Natural killer cell treated with Interleukin-12 subunit alpha and Interleukin-12 subunit beta and Interleukin-15 and Interleukin-18, amount 100 ng/mL, for 72 hours (primary cell): ENCODE data around the gene CDK10. TPM values are rescaled to one million over a fixed set of nuclear protein-coding genes. Genes with fewer than 3 reads are reported as not detected.

Experiments used
- ATAC-seq, 2 donors: fragments of 150-1000 bp; cut with Tn5 transposase in 1 of 2; sonication (Bioruptor Pico), chemical (Tn5 transposase) in 1 of 2; 2 replicates each; pipeline ENCODE4 v1.10.0; 2021
- DNase-seq: peaks from one replicate; pipeline ENCODE4 v3.0.0; 2022; ENCODE audit warnings: low spot score
- H3K27ac Mint-ChIP-seq, 2 donors: 1 replicate in 1 of 2; 2 replicates in 1 of 2; pipeline ENCODE4 v1.8.0; 2022; ENCODE audit warnings: mixed read lengths in 2 of 2, mild to moderate bottlenecking in 1 of 2, moderate library complexity in 1 of 2
- H3K27me3 Mint-ChIP-seq, 2 donors: 1 replicate in 1 of 2; 2 replicates in 1 of 2; pipeline ENCODE4 v1.8.0; 2022; ENCODE audit warnings: mixed read lengths in 2 of 2
- H3K36me3 Mint-ChIP-seq: one replicate; pipeline ENCODE4 v1.8.0; 2022; ENCODE audit warnings: mixed read lengths
- H3K4me1 Mint-ChIP-seq, 2 donors: 1 replicate in 1 of 2; 2 replicates in 1 of 2; pipeline ENCODE4 v1.8.0; 2022; ENCODE audit warnings: low read depth in 2 of 2, mixed read lengths in 2 of 2, mild to moderate bottlenecking in 1 of 2
- H3K4me3 Mint-ChIP-seq: one replicate; pipeline ENCODE4 v1.8.0; 2022; ENCODE audit warnings: mixed read lengths
- H3K9me3 Mint-ChIP-seq: 2 replicates; pipeline ENCODE4 v1.8.0; 2022; ENCODE audit warnings: mixed read lengths
- total RNA-seq, 2 donors: library from RNA; stranded (reverse); gene quantifications; one replicate each; pipeline ENCODE4 v1.2.3, GENCODE V29; 2022

The CDK10 gene, protein sequence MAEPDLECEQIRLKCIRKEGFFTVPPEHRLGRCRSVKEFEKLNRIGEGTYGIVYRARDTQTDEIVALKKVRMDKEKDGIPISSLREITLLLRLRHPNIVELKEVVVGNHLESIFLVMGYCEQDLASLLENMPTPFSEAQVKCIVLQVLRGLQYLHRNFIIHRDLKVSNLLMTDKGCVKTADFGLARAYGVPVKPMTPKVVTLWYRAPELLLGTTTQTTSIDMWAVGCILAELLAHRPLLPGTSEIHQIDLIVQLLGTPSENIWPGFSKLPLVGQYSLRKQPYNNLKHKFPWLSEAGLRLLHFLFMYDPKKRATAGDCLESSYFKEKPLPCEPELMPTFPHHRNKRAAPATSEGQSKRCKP
- 100 to 1,000 TPM in 1 of 2 donors, 10 to 100 TPM in 1; 60.8 to 115 TPM for total RNA-seq

DNA sequence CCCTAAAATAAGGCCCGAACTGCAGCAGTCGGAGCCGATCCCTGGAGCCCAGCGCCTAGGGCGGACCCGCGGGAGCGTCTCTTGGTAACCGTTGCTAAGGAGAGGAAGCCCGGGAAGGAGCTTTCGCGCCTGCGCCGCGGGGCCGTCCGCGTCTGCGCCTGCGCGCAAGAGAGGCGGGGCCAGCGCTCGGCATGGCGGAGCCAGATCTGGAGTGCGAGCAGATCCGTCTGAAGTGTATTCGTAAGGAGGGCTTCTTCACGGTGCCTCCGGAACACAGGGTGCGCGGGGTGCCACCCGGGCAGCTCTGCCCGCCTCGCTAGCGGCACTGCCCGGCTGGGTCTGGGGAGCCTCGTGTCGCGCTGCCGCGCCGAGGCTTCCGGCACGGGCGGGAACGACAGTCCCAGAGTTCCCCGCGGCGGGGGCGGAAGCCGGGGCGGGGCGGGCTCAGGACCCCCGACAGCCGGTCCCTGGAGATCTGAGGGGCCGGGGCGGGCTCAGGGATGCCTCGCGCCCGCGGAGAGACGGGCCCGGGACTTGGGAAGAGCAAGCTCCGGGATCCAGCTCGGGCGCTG lies at the start of gene CDK10:
Gene CDK10 (plus strand): TSS at position 170 of the 572 bp plus-strand sequence. CDS start 22 bp downstream, at position 192.
- peak; percentile 91 for DNase-seq
- peak within 1 kb of the TSS; percentile 83 to 88 for H3K27ac Mint-ChIP-seq
- peaks cover 10 to 12% of the 10 kb centered on the region in 2 donors for H3K4me1 Mint-ChIP-seq
- no peaks in the 10 kb centered on the region for H3K9me3 Mint-ChIP-seq
- no peaks in the 10 kb centered on the region for H3K27me3 Mint-ChIP-seq
- H3K36me3 Mint-ChIP-seq: no peaks in the 10 kb centered on the region
- peak; percentile 95 for ATAC-seq
- peak within 1 kb of the TSS; percentile 87 for H3K4me3 Mint-ChIP-seq

DNA sequence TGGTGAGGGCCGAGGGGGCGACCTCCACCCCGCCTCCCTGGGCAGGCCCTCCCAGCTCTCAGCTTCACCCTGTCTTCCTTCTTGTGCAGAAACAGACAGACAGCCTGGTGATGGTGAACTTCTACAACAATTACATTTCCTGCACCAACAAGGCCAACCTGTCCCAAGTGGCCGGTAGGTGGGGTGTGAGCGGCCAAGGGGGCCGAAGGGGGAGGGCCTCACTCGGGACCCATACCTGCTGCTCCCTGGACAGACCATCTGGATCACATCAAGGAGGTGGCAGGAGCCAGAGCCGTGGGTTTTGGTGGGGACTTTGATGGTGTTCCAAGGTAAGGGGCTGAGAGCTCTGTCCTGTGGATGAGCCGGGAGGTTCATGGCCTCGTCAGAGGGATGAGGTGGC lies 49.1 kb upstream of the CDK10 start:
- H3K27ac Mint-ChIP-seq: no peak overlapping the region
- no peak for DNase-seq
- no peaks in the 10 kb centered on the region for H3K27me3 Mint-ChIP-seq

DNA sequence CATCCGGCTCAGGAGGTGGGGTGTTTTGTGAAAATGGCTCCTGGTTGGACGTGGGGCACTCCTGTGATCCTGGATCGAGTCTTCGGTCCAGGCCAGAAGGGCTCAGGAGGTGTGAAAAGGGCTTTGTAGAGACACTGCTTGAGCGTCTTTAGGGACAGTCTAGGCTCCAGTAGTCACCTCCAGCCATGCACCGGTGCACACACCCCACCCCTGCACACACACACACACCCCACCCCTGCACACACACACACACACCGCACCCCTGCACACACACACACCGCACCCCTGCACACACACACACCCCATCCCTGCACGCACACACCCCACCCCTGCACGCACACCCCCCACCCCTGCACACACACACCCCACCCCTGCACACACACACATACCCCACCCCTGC lies 48.0 kb upstream of the CDK10 start:
- Mint-ChIP-seq H3K4me1 (peaks cover 7 to 11% of the 10 kb centered on the region in 2 donors), H3K9me3 (no peaks in the 10 kb centered on the region), H3K4me3 (no peak overlapping the region), H3K36me3 (no peaks in the 10 kb centered on the region), H3K27me3 (no peaks in the 10 kb centered on the region), H3K27ac (no peak overlapping the region)
- no peak for DNase-seq
- no peak for ATAC-seq

More for the DNA sequence above, 49.1 kb upstream of the CDK10 start:
- no peak overlapping the region for H3K4me3 Mint-ChIP-seq
- no peaks in the 10 kb centered on the region for H3K9me3 Mint-ChIP-seq
- H3K4me1 Mint-ChIP-seq: peaks cover 7 to 9% of the 10 kb centered on the region in 2 donors
- no peak for ATAC-seq
- H3K36me3 Mint-ChIP-seq: no peaks in the 10 kb centered on the region

DNA sequence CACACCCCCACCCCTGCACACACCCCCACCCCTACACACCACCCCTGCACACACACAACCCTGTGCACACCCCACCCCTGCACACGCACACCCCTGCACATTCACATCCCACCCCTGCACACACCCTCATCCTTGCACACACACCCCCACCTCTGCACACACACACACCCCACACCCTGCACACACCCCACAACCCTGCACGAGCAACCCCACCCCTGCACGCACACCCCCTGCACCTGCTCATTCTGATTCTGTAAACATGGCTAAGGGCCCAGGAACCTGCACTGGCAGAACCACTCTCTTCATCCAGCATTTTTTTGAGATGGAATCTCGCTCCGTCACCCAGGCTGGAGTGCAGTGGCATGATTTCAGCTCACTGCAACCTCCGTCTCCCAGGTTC lies 47.1 kb upstream of the CDK10 start:
- H3K36me3 Mint-ChIP-seq: no peaks in the 10 kb centered on the region
- no peak overlapping the region for H3K27ac Mint-ChIP-seq
- no peak for ATAC-seq
- no peak for DNase-seq
- peaks cover 7 to 11% of the 10 kb centered on the region in 2 donors for H3K4me1 Mint-ChIP-seq
- no peaks in the 10 kb centered on the region for H3K27me3 Mint-ChIP-seq
- H3K4me3 Mint-ChIP-seq: no peak overlapping the region
- H3K9me3 Mint-ChIP-seq: no peaks in the 10 kb centered on the region

DNA sequence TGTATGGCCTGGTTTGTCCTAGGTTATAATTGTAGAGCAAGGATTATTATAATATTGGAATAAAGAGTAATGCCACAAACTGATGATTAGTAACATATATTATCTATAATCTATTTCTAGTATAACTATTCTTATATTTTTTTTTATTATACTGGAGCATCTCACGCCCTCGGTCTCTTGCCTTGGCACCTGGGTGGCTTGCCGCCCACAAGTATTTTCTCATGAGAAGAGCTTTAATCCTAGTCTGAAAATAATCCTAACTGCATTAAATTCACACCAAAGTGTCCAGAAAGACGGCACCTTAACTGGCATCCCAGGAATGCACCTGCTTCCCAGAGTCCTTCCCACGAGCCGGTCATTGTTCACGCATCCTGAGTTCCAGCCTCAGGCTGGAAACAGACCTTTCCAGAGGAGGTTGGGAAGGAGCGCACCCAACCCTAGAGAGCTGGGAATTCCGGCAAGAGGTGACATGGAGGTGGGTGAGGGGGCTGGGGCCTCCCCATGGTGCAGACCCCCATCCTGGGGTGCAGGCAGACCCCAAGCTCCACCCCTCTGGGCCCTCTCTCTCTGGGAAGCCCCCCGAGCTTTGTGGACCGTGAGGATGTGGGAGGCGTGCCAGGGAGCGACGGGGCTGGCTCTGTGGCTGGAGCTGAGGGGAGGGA lies 44.9 kb upstream of the CDK10 start:
- no peak for ATAC-seq
- no peak overlapping the region for H3K4me3 Mint-ChIP-seq
- H3K27ac Mint-ChIP-seq: no peak overlapping the region

DNA sequence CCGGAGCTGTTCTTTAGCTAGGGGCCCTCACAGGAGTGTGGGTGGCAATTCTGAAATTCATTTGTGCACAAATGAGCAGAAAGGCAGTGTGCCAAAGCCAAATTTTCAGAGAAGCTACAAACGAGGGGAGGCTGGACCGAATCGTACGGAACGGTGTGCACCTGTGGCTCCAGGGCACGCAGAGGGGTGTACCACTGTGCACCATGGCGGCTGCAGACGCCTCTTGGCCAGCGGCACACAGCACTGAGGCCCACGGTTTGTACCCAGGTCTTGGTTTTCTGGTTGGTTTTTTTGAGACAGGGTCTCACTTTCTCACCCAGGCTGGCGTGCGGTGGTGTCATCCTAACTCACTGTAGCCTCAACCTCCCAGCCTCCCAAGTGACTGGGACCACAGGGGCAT lies 43.9 kb upstream of the CDK10 start:
- Mint-ChIP-seq H3K27ac (no peak overlapping the region), H3K9me3 (no peaks in the 10 kb centered on the region), H3K36me3 (no peaks in the 10 kb centered on the region), H3K4me3 (no peak overlapping the region), H3K4me1 (peaks cover 7 to 11% of the 10 kb centered on the region in 2 donors), H3K27me3 (no peaks in the 10 kb centered on the region)
- ATAC-seq: no peak
- no peak for DNase-seq

More for the DNA sequence above, 44.9 kb upstream of the CDK10 start:
- H3K27me3 Mint-ChIP-seq: no peaks in the 10 kb centered on the region
- no peaks in the 10 kb centered on the region for H3K9me3 Mint-ChIP-seq
- DNase-seq: no peak
- H3K36me3 Mint-ChIP-seq: no peaks in the 10 kb centered on the region
- H3K4me1 Mint-ChIP-seq: peaks cover 7 to 11% of the 10 kb centered on the region in 2 donors

DNA sequence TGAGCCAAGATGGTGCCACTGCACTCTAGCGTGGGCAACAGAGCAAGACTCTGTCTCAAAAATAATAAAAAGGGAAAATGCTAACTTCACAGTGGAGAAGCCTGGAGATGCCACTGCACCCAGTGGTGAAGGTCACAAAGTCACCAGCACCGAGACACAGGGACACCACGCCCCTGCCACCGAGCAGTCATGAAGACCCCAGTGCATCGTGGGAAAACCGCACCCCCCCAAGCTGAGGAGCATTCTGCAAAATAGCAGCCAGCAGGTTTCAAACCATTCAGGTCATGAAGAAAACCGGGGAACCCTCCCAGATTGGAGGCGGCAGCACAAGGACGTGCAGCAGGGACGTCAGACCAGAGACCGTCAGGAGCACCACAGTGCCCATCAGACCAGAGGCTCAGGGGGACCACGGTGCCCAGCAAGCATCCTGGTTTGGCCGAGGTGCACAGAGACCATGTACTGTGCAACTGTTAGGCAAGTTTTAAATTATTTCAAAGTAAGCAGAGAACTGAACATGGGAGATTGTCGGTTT lies 42.7 kb upstream of the CDK10 start:
- H3K27me3 Mint-ChIP-seq: no peaks in the 10 kb centered on the region
- no peak overlapping the region for H3K4me3 Mint-ChIP-seq
- no peaks in the 10 kb centered on the region for H3K9me3 Mint-ChIP-seq
- ATAC-seq (no peak), DNase-seq (no peak)
- peaks cover 7 to 11% of the 10 kb centered on the region in 2 donors for H3K4me1 Mint-ChIP-seq
- no peak overlapping the region for H3K27ac Mint-ChIP-seq
- H3K36me3 Mint-ChIP-seq: no peaks in the 10 kb centered on the region

DNA sequence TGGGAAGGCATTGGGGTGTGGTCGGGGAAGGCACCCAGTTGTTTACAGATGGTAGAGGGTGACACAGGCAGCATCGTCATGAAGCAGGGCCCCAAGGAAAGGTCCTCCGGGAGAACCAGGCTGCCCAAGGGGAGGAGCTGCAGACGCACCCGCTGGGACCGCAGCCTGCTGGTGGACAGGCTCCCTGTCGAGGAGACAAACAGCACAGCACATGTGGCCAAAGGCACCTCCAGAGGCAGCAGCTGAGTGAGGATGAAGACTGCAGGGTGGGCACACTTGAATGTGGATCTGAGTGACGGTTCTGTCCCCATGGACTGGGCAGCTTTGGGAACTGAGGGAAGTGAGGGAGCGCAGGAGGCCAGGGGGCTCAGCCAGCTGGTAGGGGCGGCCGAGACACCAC lies 41.4 kb upstream of the CDK10 start:
- Mint-ChIP-seq H3K27me3 (no peaks in the 10 kb centered on the region), H3K4me1 (peaks cover 7 to 11% of the 10 kb centered on the region in 2 donors), H3K27ac (no peak overlapping the region), H3K36me3 (no peaks in the 10 kb centered on the region), H3K4me3 (no peak overlapping the region), H3K9me3 (no peaks in the 10 kb centered on the region)
- DNase-seq: no peak
- no peak for ATAC-seq

DNA sequence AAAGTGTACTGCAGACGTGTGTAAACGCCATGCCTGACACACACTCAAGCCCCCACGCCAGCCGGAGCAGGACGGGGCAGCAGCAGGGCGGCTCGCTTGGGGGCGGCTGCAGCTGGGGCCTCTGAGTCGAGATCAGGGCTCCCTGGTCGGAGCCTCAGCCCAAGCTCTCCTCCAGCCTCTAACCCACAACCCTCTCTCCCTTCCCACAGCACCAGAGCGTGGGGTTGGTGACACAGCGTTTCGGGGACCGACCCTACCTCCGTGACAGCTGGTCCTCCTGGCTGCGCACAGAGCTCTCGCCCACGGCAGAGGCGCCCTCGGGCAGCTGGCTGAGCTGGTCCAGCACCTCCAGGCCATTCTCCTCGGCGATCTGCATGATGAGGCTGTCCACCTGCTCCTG lies 40.2 kb upstream of the CDK10 start:
- DNase-seq (no peak), ATAC-seq (no peak)
- H3K27ac Mint-ChIP-seq: no peak overlapping the region
- H3K9me3 Mint-ChIP-seq: no peaks in the 10 kb centered on the region
- no peak overlapping the region for H3K4me3 Mint-ChIP-seq
- H3K36me3 Mint-ChIP-seq: no peaks in the 10 kb centered on the region
- peaks cover 0 to 3% of the 10 kb centered on the region in 2 donors for H3K4me1 Mint-ChIP-seq
- no peaks in the 10 kb centered on the region for H3K27me3 Mint-ChIP-seq

DNA sequence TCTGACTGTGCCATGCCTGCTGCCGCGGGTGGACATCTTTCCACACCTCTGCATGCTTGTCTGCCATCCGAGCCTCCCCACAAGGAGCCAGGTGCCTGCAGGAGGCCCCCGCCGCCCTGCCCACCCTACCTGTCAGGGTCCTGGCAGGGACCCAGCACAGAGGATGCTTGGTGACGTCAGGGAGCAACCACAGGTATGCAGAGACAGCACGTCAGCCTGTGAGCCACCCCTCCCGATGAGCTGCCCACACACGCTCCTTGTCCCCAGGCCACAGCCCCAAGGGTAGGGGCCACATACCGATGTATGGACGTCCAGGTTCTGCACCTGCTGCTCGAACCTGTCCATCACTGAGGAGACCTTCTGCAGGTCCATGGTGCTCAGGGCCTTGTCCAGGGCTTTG lies 39.6 kb upstream of the CDK10 start:
- DNase-seq (no peak), ATAC-seq (no peak)
- no peak overlapping the region for H3K4me3 Mint-ChIP-seq
- H3K27ac Mint-ChIP-seq: no peak overlapping the region
- H3K27me3 Mint-ChIP-seq: no peaks in the 10 kb centered on the region
- H3K4me1 Mint-ChIP-seq: peaks cover 0 to 3% of the 10 kb centered on the region in 2 donors
- H3K9me3 Mint-ChIP-seq: no peaks in the 10 kb centered on the region
- H3K36me3 Mint-ChIP-seq: no peaks in the 10 kb centered on the region

DNA sequence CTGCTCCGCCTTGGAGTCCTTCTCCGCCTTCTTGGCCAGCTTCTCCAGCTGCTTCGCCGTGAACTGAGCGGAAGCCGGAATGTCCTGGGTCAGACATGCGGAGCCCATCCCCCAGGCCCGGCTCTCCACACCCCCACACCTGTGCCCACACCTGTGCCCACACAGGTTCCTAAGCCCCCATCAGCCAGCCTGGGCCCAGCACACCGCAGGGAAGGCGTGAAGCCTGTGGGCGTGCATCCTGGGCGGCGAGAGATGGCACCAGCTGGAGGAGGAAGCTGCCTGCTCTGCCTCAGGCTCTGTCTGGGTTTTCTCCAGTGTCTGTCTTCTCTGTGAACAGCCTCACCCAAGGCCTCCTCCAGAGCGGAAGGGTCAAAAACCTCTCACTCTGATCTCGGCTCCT lies 34.9 kb upstream of the CDK10 start:
- Mint-ChIP-seq H3K9me3 (no peaks in the 10 kb centered on the region), H3K36me3 (no peaks in the 10 kb centered on the region), H3K4me3 (no peak overlapping the region), H3K27me3 (no peaks in the 10 kb centered on the region), H3K4me1 (peaks cover 6 to 16% of the 10 kb centered on the region in 2 donors), H3K27ac (no peak overlapping the region)
- DNase-seq (no peak), ATAC-seq (no peak)

DNA sequence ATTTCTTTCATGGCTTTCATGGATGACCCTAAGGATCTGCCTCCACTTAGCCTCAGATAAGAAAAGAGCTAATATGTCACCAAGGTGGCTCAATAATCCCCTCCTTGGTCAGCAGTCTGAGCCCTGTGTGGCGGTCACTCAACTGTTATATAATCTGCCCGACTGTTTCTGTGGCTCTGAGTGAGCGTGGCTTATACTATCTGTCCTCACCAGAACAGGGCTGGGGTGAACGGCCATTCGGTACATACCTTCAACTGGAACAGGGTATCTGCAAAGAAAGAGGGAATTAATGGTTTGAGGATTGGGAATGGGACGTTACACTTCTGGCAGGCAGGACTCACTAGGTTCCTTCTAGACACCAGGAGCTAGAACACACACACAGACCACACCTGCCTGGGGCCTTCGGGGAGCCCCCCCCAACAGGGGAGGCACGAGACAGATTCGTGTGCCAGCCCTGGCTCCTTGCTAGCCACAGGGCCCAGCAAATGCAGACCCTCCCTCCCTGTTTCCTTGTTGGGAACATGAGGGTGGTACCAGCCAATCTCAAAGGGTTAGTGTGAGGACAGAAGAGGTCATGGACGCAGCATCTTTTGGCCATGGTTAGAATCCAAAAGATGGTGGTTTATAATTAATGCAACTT lies 32.7 kb upstream of the CDK10 start:
- no peak overlapping the region for H3K4me3 Mint-ChIP-seq
- DNase-seq (peak; percentile 47), ATAC-seq (no peak)
- no peaks in the 10 kb centered on the region for H3K9me3 Mint-ChIP-seq
- no peaks in the 10 kb centered on the region for H3K27me3 Mint-ChIP-seq
- H3K36me3 Mint-ChIP-seq: no peaks in the 10 kb centered on the region
- H3K27ac Mint-ChIP-seq: no peak overlapping the region
- H3K4me1 Mint-ChIP-seq: peaks cover 17 to 25% of the 10 kb centered on the region in 2 donors

DNA sequence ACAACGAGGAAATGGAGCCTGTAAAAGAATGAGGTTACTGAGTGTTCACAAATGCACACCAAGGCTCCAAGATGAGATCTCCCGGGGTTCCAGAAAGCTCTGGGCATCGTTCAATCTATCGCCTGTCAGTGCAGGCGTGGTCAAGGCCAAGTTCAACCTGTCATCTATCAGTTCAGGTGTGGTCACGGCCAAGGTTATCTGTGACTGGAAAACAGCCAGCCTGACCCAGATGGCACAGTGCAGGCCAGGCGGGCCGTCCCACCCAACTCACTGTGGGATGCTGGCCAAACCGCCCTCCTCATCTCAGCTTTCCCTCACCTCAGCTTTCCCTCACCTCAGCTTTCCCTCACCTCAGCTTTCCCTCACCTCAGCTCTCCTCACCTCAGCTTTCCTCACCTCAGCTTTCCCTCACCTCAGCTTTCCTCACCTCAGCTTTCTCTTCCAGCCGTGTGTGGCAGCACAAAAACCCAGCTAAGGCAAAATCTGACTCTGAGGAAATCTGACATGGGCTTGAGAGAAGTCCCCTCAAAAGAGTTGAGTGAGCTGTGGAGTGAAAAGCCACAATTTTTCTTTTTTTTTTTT lies 31.3 kb upstream of the CDK10 start:
- H3K36me3 Mint-ChIP-seq: no peaks in the 10 kb centered on the region
- no peaks in the 10 kb centered on the region for H3K27me3 Mint-ChIP-seq
- H3K4me1 Mint-ChIP-seq: peaks cover 20 to 26% of the 10 kb centered on the region in 2 donors
- peak overlapping the region; percentile 94 for H3K4me3 Mint-ChIP-seq
- H3K9me3 Mint-ChIP-seq: no peaks in the 10 kb centered on the region
- peak; percentile 10 for DNase-seq
- peak overlapping the region in 1 of 2 donors; percentile 62 for H3K27ac Mint-ChIP-seq
- no peak for ATAC-seq
